ENCODE results near the gene SORBS1.

The SORBS1 gene

DNA sequence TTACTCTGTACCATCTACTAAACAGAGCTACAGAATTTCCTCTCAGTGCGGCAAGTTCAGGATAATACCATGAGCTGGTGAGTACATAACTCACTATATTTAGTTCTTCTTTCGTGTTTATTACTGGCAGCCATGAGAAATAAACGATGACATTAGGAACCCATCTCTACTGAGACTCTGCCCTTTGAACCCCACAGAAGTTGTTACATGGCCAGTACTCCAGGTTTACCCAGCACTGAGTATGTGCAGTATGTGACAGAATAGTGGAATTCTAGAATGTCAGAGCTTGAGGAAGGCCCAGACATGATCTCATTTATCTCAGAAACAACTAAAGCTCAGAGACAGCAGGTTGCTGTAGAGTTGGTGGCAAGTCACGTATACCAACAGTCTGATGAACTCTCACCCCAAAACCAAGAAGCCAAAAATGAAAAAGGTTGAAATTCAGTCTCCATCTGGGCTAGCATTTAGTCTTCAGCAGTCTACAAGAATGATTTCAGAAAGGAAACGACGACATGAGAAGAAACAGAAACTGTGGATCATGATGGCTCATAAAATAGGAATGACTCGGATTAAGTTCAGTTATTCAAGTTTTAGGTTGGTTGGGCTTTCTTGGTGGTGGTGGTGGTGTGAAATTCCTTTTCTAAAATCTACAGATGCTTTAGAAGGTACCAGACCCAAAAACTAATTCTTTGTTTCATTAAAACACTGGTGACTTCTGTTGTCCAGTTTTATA lies 78.5 kb downstream of the SORBS1 start:
- DNase-seq = no peak
- H3K9me3 Mint-ChIP-seq = no peaks in the 10 kb centered on the region
- H3K4me1 Mint-ChIP-seq (ENCODE audit: low read depth) = peaks cover 14% of the 10 kb centered on the region
- no peak overlapping the region for H3K4me3 Mint-ChIP-seq
- no peak overlapping the region for H3K27ac Mint-ChIP-seq
- H3K27me3 Mint-ChIP-seq = no peaks in the 10 kb centered on the region
- no peaks in the 10 kb centered on the region for H3K36me3 Mint-ChIP-seq (ENCODE audit: low read depth)

- DNase-seq = no peak
- no peak overlapping the region for H3K27ac Mint-ChIP-seq
- no peaks in the 10 kb centered on the region for H3K36me3 Mint-ChIP-seq (ENCODE audit: low read depth)
- no peaks in the 10 kb centered on the region for H3K9me3 Mint-ChIP-seq
- peaks cover 14% of the 10 kb centered on the region for H3K4me1 Mint-ChIP-seq (ENCODE audit: low read depth)
- H3K27me3 Mint-ChIP-seq = no peaks in the 10 kb centered on the region
- no peak overlapping the region for H3K4me3 Mint-ChIP-seq
Observed at GRCh38 chr10:95480901-95481491, 80.2 kb downstream of the SORBS1 start.

DNA sequence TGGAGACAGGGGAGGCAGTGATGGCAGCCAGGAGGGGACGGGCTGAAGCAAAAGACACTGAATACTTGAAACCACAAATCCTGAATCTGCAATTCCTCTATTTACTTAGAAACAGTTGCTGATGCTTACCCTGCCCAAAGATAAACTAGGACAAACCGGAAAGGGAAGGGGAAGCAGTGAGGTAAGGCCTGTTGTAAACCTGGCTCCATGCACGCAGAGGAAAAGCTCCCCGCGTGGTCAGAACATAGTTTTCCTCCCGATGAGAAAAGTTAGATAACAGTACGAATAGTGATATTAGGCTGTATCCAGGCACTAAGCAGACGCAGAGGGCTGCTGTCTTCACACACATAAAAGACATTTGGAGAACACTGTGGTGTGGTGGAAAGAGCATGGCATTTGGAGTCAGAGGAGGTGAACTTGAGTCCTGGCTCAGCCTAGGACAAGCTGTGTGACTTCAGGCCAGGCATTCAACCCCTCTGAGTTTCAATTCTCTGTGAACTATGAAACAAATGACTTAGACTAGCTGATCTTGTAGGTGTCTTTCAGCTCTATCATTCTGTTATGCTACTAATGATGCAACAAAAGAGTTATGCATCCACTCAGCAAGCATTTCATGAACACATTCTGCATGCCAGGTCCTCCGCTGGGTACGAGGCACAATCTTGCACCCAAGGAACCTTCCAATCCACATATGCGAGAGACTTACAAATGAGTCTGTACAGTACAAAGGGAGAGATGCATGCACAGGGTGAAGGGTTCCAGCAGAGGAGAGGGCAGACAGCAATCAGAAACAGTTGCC lies 80.9 kb downstream of the SORBS1 start:
- H3K9me3 Mint-ChIP-seq = no peaks in the 10 kb centered on the region
- H3K36me3 Mint-ChIP-seq (ENCODE audit: low read depth) = no peaks in the 10 kb centered on the region
- H3K4me3 Mint-ChIP-seq = no peak overlapping the region
- no peaks in the 10 kb centered on the region for H3K27me3 Mint-ChIP-seq
- H3K27ac Mint-ChIP-seq = no peak overlapping the region
- no peak for DNase-seq
- H3K4me1 Mint-ChIP-seq (ENCODE audit: low read depth) = peaks cover 7% of the 10 kb centered on the region

- no peak for DNase-seq
- H3K36me3 Mint-ChIP-seq (ENCODE audit: low read depth) = no peaks in the 10 kb centered on the region
- no peaks in the 10 kb centered on the region for H3K27me3 Mint-ChIP-seq
- peaks cover 4% of the 10 kb centered on the region for H3K4me1 Mint-ChIP-seq (ENCODE audit: low read depth)
- H3K27ac Mint-ChIP-seq = no peak overlapping the region
- H3K4me3 Mint-ChIP-seq = no peak overlapping the region
- no peaks in the 10 kb centered on the region for H3K9me3 Mint-ChIP-seq
Observed at GRCh38 chr10:95478935-95479334, 82.2 kb downstream of the SORBS1 start.

GRCh38 chr10:95478185-95478584 lies 83.0 kb downstream of the SORBS1 start:
- Mint-ChIP-seq H3K4me1 (ENCODE audit: low read depth) (peaks cover 4% of the 10 kb centered on the region), H3K27ac (no peak overlapping the region), H3K9me3 (no peaks in the 10 kb centered on the region), H3K36me3 (ENCODE audit: low read depth) (no peaks in the 10 kb centered on the region), H3K27me3 (no peaks in the 10 kb centered on the region), H3K4me3 (no peak overlapping the region)
- no peak for DNase-seq

- no peaks in the 10 kb centered on the region for H3K36me3 Mint-ChIP-seq (ENCODE audit: low read depth)
- H3K9me3 Mint-ChIP-seq = no peaks in the 10 kb centered on the region
- H3K27me3 Mint-ChIP-seq = no peaks in the 10 kb centered on the region
- H3K4me3 Mint-ChIP-seq = no peak overlapping the region
- H3K27ac Mint-ChIP-seq = peak overlapping the region; percentile 58
- peaks cover 4% of the 10 kb centered on the region for H3K4me1 Mint-ChIP-seq (ENCODE audit: low read depth)
- no peak for DNase-seq
Observed at GRCh38 chr10:95477175-95477520, 84.0 kb downstream of the SORBS1 start.

- no peaks in the 10 kb centered on the region for H3K36me3 Mint-ChIP-seq (ENCODE audit: low read depth)
- H3K4me1 Mint-ChIP-seq (ENCODE audit: low read depth) = peaks cover 4% of the 10 kb centered on the region
- H3K9me3 Mint-ChIP-seq = no peaks in the 10 kb centered on the region
- DNase-seq = no peak
- H3K27me3 Mint-ChIP-seq = no peaks in the 10 kb centered on the region
- no peak overlapping the region for H3K27ac Mint-ChIP-seq
- no peak overlapping the region for H3K4me3 Mint-ChIP-seq
Observed at GRCh38 chr10:95476469-95477174, 84.5 kb downstream of the SORBS1 start.

DNA sequence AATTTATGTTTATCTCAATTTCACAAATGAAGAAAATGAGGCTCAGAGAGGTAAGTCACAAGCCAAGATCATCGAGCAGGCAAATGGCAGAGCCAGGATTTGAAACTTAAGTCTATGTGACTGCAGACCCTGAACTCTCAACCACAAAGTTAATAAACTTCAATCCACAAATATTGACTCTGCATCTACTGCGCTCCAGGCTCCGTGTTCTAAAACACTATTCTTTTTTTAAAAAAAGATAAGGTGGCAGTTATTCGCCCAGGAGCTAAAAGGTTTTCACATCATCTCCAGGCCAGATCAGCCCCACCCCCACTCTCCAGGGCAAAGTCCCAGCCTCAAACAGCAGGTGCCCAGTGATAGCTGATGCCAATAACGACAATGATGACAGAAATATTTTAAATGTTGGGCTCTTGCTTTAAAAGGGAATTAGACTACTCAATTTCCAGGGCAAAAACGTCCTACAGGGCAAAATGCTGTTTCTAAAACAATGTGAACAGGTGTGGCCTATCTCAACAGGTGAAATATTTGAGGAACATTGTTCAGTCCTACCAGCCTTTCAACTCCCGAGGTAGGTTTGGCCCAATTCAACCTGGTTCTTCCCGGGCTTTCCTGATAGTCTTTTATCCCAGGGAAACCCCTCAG lies 85.2 kb downstream of the SORBS1 start:
- Mint-ChIP-seq H3K27ac (no peak overlapping the region), H3K9me3 (no peaks in the 10 kb centered on the region), H3K4me1 (ENCODE audit: low read depth) (peaks cover 1% of the 10 kb centered on the region), H3K4me3 (no peak overlapping the region), H3K36me3 (ENCODE audit: low read depth) (no peaks in the 10 kb centered on the region), H3K27me3 (no peaks in the 10 kb centered on the region)
- DNase-seq = no peak

DNA sequence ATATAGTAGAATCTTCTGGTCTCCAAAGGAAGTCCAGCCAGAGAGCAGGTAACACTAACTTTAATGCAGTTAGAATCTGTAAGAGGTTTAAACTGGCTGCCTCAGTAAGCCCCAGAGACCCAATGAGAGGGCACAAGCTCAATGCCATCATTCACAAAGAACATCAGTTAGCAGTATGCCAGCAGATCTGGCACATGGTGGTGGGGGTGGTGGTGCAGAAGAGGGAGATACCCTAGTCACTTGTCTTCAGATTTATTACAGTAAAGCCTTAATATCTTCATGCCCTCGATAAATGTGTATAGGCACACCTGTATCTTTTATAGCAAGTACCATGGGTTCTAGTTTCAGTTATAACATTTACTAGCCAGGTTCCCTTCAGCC lies 86.2 kb downstream of the SORBS1 start:
- DNase-seq = no peak
- Mint-ChIP-seq H3K9me3 (no peaks in the 10 kb centered on the region), H3K4me1 (ENCODE audit: low read depth) (no peaks in the 10 kb centered on the region), H3K36me3 (ENCODE audit: low read depth) (no peaks in the 10 kb centered on the region), H3K27ac (no peak overlapping the region), H3K27me3 (no peaks in the 10 kb centered on the region), H3K4me3 (no peak overlapping the region)

- Mint-ChIP-seq H3K4me3 (no peak overlapping the region), H3K9me3 (no peaks in the 10 kb centered on the region), H3K27ac (no peak overlapping the region), H3K4me1 (ENCODE audit: low read depth) (no peaks in the 10 kb centered on the region), H3K27me3 (no peaks in the 10 kb centered on the region), H3K36me3 (ENCODE audit: low read depth) (no peaks in the 10 kb centered on the region)
- no peak for DNase-seq
Observed at GRCh38 chr10:95474228-95475002, 86.8 kb downstream of the SORBS1 start.

GRCh38 chr10:95472304-95473088 lies 88.7 kb downstream of the SORBS1 start:
- Mint-ChIP-seq H3K27ac (no peak overlapping the region), H3K27me3 (peaks cover 6% of the 10 kb centered on the region), H3K9me3 (no peaks in the 10 kb centered on the region), H3K4me3 (no peak overlapping the region), H3K4me1 (ENCODE audit: low read depth) (no peaks in the 10 kb centered on the region), H3K36me3 (ENCODE audit: low read depth) (no peaks in the 10 kb centered on the region)
- no peak for DNase-seq

DNA sequence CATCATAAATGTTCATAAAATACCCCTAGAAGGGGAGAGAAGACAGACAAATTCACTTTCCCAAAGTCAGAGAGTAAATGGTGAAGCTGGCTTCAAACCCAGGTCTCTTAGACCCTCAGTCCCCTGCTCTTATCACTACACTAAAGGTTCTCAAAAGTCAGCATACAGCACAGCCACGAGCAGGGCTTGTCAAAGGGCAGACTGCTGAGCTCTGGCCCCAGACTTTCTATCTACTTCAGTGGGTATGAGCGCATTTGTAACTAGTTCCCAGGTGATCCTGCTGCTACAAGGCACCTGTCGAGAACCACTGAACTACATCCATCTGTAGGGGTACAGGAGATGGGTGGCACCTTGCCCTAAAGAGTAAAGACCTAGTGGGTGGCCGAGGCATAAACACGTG lies 91.5 kb downstream of the SORBS1 start:
- Mint-ChIP-seq H3K27ac (no peak overlapping the region), H3K27me3 (peaks cover 6% of the 10 kb centered on the region), H3K4me1 (ENCODE audit: low read depth) (no peaks in the 10 kb centered on the region), H3K36me3 (ENCODE audit: low read depth) (no peaks in the 10 kb centered on the region), H3K9me3 (no peaks in the 10 kb centered on the region), H3K4me3 (no peak overlapping the region)
- no peak for DNase-seq

DNA sequence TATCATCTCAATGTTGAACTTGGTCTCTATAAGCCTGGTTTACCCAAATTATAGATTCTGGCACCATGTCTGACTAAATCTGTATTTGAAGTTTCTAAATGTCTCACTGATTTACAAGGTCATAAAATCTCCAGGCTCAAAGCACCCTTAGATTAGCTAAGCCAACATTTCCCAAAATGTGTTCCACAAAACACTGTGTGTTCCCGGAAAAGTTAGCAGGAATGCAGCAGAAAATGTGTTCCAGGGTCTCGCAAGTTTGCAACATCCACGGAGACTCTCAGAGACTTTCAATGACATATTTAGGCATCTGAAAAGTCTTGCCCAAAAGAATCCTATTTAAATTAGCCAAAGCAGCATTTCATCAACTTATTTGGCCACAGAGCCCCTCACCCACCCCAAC lies 91.9 kb downstream of the SORBS1 start:
- Mint-ChIP-seq H3K4me3 (no peak overlapping the region), H3K27me3 (peaks cover 6% of the 10 kb centered on the region), H3K27ac (no peak overlapping the region), H3K9me3 (no peaks in the 10 kb centered on the region), H3K4me1 (ENCODE audit: low read depth) (no peaks in the 10 kb centered on the region), H3K36me3 (ENCODE audit: low read depth) (no peaks in the 10 kb centered on the region)
- DNase-seq = no peak
